B cell (primary cell): Measurements from ENCODE around the gene ARRDC3. TPM values are rescaled to one million over a fixed set of nuclear protein-coding genes. Genes with fewer than 3 reads are reported as not detected.

ENCODE experiments used
- ATAC-seq: fragments of 200-7000 bp; cut with Tn5 transposase; one replicate; pipeline ENCODE4 v1.10.0; 2021; ENCODE audit warnings: low read depth, mild to moderate bottlenecking, moderate number of reproducible peaks, moderate library complexity
- CTCF ChIA-PET: fragments of 350-600 bp; sonication (Branson Sonifier 250); formaldehyde crosslinking; loops from one replicate; lab custom pipeline; 2021; ENCODE audit warnings: antibody characterized with exemption, inconsistent platforms; lab: Charles Lee
- POLR2A ChIA-PET: fragments of 350-600 bp; sonication (Branson Sonifier 250); formaldehyde crosslinking; loops from one replicate; lab custom pipeline; 2021; ENCODE audit warnings: antibody characterized with exemption; lab: Charles Lee
- DNase-seq: peaks from one replicate; pipeline ENCODE4 v3.0.0; 2013
- H2AFZ ChIP-seq: 2 replicates; pipeline ENCODE4 v1.6.1; 2012; ENCODE audit warnings: mild to moderate bottlenecking, low read depth, low read length; ENCODE audit not compliant: insufficient read depth, poor library complexity, severe bottlenecking
- H3K27ac ChIP-seq, 2 donors: 1 replicate in 1 of 2; 2 replicates in 1 of 2; pipeline ENCODE4 v1.5.1; 2012 to 2013; ENCODE audit warnings: low read length in 2 of 2, mild to moderate bottlenecking in 2 of 2, moderate library complexity in 1 of 2
- H3K27me3 ChIP-seq, 4 experiments: fragments of 200-600 bp in 1 of 4; sonication (generic) in 1 of 4; replicated peaks in 1 of 4; 1 replicate in 2 of 4; 2 replicates in 2 of 4; pipeline versions ENCODE4 v1.6.1 to v1.7.0; 2013 to 2016; ENCODE audit warnings: low read length in 3 of 4, mild to moderate bottlenecking in 2 of 4, mixed read lengths in 1 of 4, moderate library complexity in 1 of 4; ENCODE audit not compliant: insufficient read depth in 4 of 4, control insufficient read depth in 3 of 4; ENCODE audit errors: control extremely low read depth in 1 of 4
- H3K36me3 ChIP-seq, 2 experiments: replicated peaks in 1 of 2; 1 replicate in 1 of 2; 2 replicates in 1 of 2; pipeline versions ENCODE4 v1.6.1 to v1.7.1; 2013; ENCODE audit warnings: low read length in 1 of 2; ENCODE audit not compliant: insufficient read depth in 2 of 2, control insufficient read depth in 1 of 2; ENCODE audit errors: control extremely low read depth in 1 of 2, extremely low read depth in 1 of 2
- H3K4me1 ChIP-seq, 2 donors: fragments of 200-600 bp in 1 of 2; sonication (generic) in 1 of 2; 1 replicate in 1 of 2; 2 replicates in 1 of 2; pipeline versions ENCODE4 v1.5.1 to v1.6.1; 2013 to 2017; ENCODE audit warnings: low read length in 2 of 2; ENCODE audit not compliant: control insufficient read depth in 2 of 2, insufficient read depth in 2 of 2
- H3K4me2 ChIP-seq: replicated peaks from 2 replicates; pipeline ENCODE3; 2012; ENCODE audit warnings: mild to moderate bottlenecking, low read depth, low read length; ENCODE audit not compliant: poor library complexity, severe bottlenecking
- H3K4me3 ChIP-seq, 5 experiments: fragments of 200-600 bp in 1 of 5; sonication (generic) in 1 of 5; 1 replicate in 3 of 5; 2 replicates in 2 of 5; pipeline versions ENCODE4 v1.5.1 to v1.7.0; 2011 to 2016; ENCODE audit warnings: low read length in 4 of 5, mild to moderate bottlenecking in 4 of 5, low read depth in 2 of 5, control low read depth in 1 of 5, moderate library complexity in 1 of 5; ENCODE audit not compliant: insufficient read depth in 1 of 5; ENCODE audit errors: control extremely low read depth in 1 of 5, extremely low read depth in 1 of 5
- H3K79me2 ChIP-seq: fragments of 200-600 bp; sonication (generic); one replicate; pipeline ENCODE4 v1.6.0; 2016; ENCODE audit warnings: low read length; ENCODE audit not compliant: control insufficient read depth, insufficient read depth
- H3K9ac ChIP-seq: fragments of 200-600 bp; sonication (generic); 2 replicates; pipeline ENCODE4 v1.6.1; 2017; ENCODE audit warnings: mild to moderate bottlenecking, low read length, moderate library complexity
- H3K9me3 ChIP-seq, 3 donors: one replicate each; pipeline versions ENCODE4 v1.6.1 to v1.7.1; 2013; ENCODE audit warnings: low read length in 2 of 3; ENCODE audit not compliant: control insufficient read depth in 2 of 3, insufficient read depth in 1 of 3; ENCODE audit errors: control extremely low read depth in 1 of 3
- H4K20me1 ChIP-seq: 2 replicates; pipeline ENCODE4 v1.6.0; 2012; ENCODE audit warnings: mild to moderate bottlenecking, low read length; ENCODE audit not compliant: insufficient read depth, control insufficient read depth, poor library complexity, severe bottlenecking
- H3K27ac Mint-ChIP-seq: one replicate; pipeline ENCODE4 v1.8.0; 2021; ENCODE audit warnings: mixed read lengths
- H3K27me3 Mint-ChIP-seq: one replicate; pipeline ENCODE4 v1.8.0; 2021; ENCODE audit warnings: mixed read lengths
- H3K4me1 Mint-ChIP-seq: one replicate; pipeline ENCODE4 v1.8.0; 2021; ENCODE audit warnings: mixed read lengths
- H3K4me3 Mint-ChIP-seq: one replicate; pipeline ENCODE4 v1.8.0; 2021; ENCODE audit warnings: mixed read lengths
- H3K9me3 Mint-ChIP-seq: one replicate; pipeline ENCODE4 v1.8.0; 2022; ENCODE audit warnings: mixed read lengths; ENCODE audit not compliant: insufficient read depth
- CTCF ChIP-seq: fragments of 200-600 bp; IDR thresholded peaks from one replicate; pipeline ENCODE4 v1.8.0; 2022; ENCODE audit warnings: antibody characterized with exemption, mild to moderate bottlenecking
- EZH2 ChIP-seq: IDR thresholded peaks from 2 replicates; pipeline ENCODE4 v1.6.1; 2012; ENCODE audit warnings: borderline replicate concordance, low read depth, mild to moderate bottlenecking, moderate library complexity, low read length; ENCODE audit not compliant: insufficient read depth, poor library complexity, severe bottlenecking
- WGBS: methylation state at CpG from one replicate; pipeline ENCODE4 v1.1.5; 2013; ENCODE audit warnings: missing lambda C conversion rate; ENCODE audit not compliant: insufficient coverage; 5-methylcytosine and 5-hydroxymethylcytosine counted together
- intact Hi-C: fragments of 100-400 bp; cut with micrococcal nuclease; formaldehyde crosslinking; loops from one replicate; pipeline ENCODE4 v1.10.0; 2022
- polyA plus RNA-seq: library from polyadenylated mRNA; depleted of rRNA; stranded (reverse); fragments of >200 nt; gene quantifications from 2 replicates; pipeline ENCODE4 v1.2.3, GENCODE V29; 2012
- total RNA-seq, 2 donors: library from RNA; stranded (reverse); fragments of 120-200 nt in 1 of 2; gene quantifications; 1 replicate in 1 of 2; 2 replicates in 1 of 2; pipeline versions ENCODE4 v1.2.3 to v1.2.4, GENCODE V29; 2013 to 2022

Gene ARRDC3
- total and polyA plus RNA-seq, 2 donors (not counting 1 experiment from before 2014, with no cell fraction given): 52.9 to 84.9 TPM

GRCh38 chr5:91319667-91320066 is 63.5 kb downstream of the ARRDC3 start:
- H3K4me1 ChIP-seq: peaks cover 8 to 10% of the 10 kb centered on the region in 2 donors
- Mint-ChIP-seq H3K27ac (no peak overlapping the region), H3K27me3 (no peaks in the 10 kb centered on the region), H3K9me3 (no peaks in the 10 kb centered on the region), H3K4me3 (no peak overlapping the region), H3K4me1 (peaks cover 14% of the 10 kb centered on the region)
- peaks cover 0 to 9% (median 0%) of the 10 kb centered on the region in 3 donors for H3K9me3 ChIP-seq
- no peaks in the 10 kb centered on the region for H3K79me2 ChIP-seq
- 100% methylated on average over 1 of the region's 2 CpGs for WGBS
- ChIA-PET CTCF (no interaction called here), POLR2A (no interaction called here)
- H3K4me2 ChIP-seq: no peak overlapping the region
- no peaks in the 10 kb centered on the region for H3K27me3 ChIP-seq
- H2AFZ ChIP-seq: no peak overlapping the region
- H3K36me3 ChIP-seq: no peaks in the 10 kb centered on the region
- H3K27ac ChIP-seq: no peak overlapping the region
- H3K9ac ChIP-seq: no peak overlapping the region
- no peak overlapping the region for H3K4me3 ChIP-seq
- no peak for ATAC-seq
- no peak for DNase-seq
- TF ChIP-seq CTCF (no peak), EZH2 (no peak)
- no peaks in the 10 kb centered on the region for H4K20me1 ChIP-seq
- intact Hi-C loops: no loop called here

- no peak for DNase-seq
- CTCF ChIA-PET: interaction anchor here (1.0 kb wide), 1 partner anchor 66 kb away, joined by 5 read pairs; no protein-coding TSS in a partner anchor
- POLR2A ChIA-PET: no interaction called here
Observed at GRCh38 chr5:91318724-91319123, 64.4 kb downstream of the ARRDC3 start.

More at GRCh38 chr5:91318724-91319123, 64.4 kb downstream of the ARRDC3 start:
- Histone ChIP-seq H3K27ac (no peak overlapping the region), H3K4me2 (no peak overlapping the region), H2AFZ (no peak overlapping the region), H4K20me1 (no peaks in the 10 kb centered on the region), H3K9ac (no peak overlapping the region), H3K79me2 (no peaks in the 10 kb centered on the region), H3K4me3 (no peak overlapping the region), H3K27me3 (no peaks in the 10 kb centered on the region), H3K36me3 (no peaks in the 10 kb centered on the region), H3K4me1 (peaks cover 16 to 17% of the 10 kb centered on the region in 2 donors), H3K9me3 (peaks cover 0 to 9% (median 0%) of the 10 kb centered on the region in 3 donors)
- TF ChIP-seq EZH2: no peak
- no peak for TF ChIP-seq CTCF
- H3K4me3 Mint-ChIP-seq: no peak overlapping the region
- no peaks in the 10 kb centered on the region for H3K9me3 Mint-ChIP-seq
- ATAC-seq: no peak
- WGBS: 93% methylated on average over 6 of the region's 9 CpGs
- no peaks in the 10 kb centered on the region for H3K27me3 Mint-ChIP-seq
- H3K27ac Mint-ChIP-seq: no peak overlapping the region
- intact Hi-C loops: no loop called here
- peaks cover 22% of the 10 kb centered on the region for H3K4me1 Mint-ChIP-seq
